Naive thymus-derived CD4-positive, alpha-beta T cell (primary cell): ENCODE measurements around the gene EIF4ENIF1. TPM values are rescaled to one million over a fixed set of nuclear protein-coding genes. Genes with fewer than 3 reads are reported as not detected.
A peak's percentile ranks its signal among the peaks of the same experiment; 100 is the strongest.
"Not testable (repeated sequence)": the region's sequence is repeated elsewhere in the genome, so short reads cannot be mapped to it uniquely, and the experiment has no call there.

ENCODE experiments used
- ATAC-seq: fragments of 150-1000 bp; cut with Tn5 transposase; 2 replicates; pipeline ENCODE4 v1.10.0; 2021; ENCODE audit warnings: mild to moderate bottlenecking, moderate library complexity
- CTCF ChIA-PET: fragments of 350-600 bp; sonication (Branson Sonifier 250); formaldehyde crosslinking; loops from one replicate; lab custom pipeline; 2021; ENCODE audit warnings: antibody characterized with exemption; lab: Charles Lee
- POLR2A ChIA-PET: fragments of 350-600 bp; sonication (Branson Sonifier 250); formaldehyde crosslinking; loops from one replicate; lab custom pipeline; 2021; ENCODE audit warnings: antibody characterized with exemption, inconsistent platforms; lab: Charles Lee
- DNase-seq, 9 donors: peaks; one replicate each; pipeline versions ENCODE4 v3.0.0 to v3.0.0-alpha.2; 2020 to 2022; ENCODE audit warnings: mixed read lengths in 1 of 9
- H3K27ac ChIP-seq: one replicate; pipeline ENCODE4 v1.7.0; 2013; ENCODE audit warnings: mild to moderate bottlenecking, low read depth, low read length, moderate library complexity
- H3K27me3 ChIP-seq, 2 donors: one replicate each; pipeline ENCODE4 v1.7.0; 2013; ENCODE audit warnings: low read length in 2 of 2, mild to moderate bottlenecking in 2 of 2, moderate library complexity in 2 of 2; ENCODE audit not compliant: control insufficient read depth in 2 of 2, insufficient read depth in 2 of 2
- H3K36me3 ChIP-seq, 3 experiments: 1 replicate in 2 of 3; 2 replicates in 1 of 3; pipeline ENCODE4 v1.7.0; 2013; ENCODE audit warnings: low read length in 3 of 3, mild to moderate bottlenecking in 3 of 3, moderate library complexity in 1 of 3; ENCODE audit not compliant: insufficient read depth in 3 of 3, control insufficient read depth in 2 of 3
- H3K4me1 ChIP-seq, 2 donors: one replicate each; pipeline ENCODE4 v1.7.0; 2013; ENCODE audit warnings: low read length in 2 of 2, mild to moderate bottlenecking in 2 of 2, moderate library complexity in 1 of 2; ENCODE audit not compliant: control insufficient read depth in 2 of 2, insufficient read depth in 2 of 2
- H3K4me3 ChIP-seq: 2 replicates; pipeline ENCODE4 v1.7.0; 2013; ENCODE audit warnings: mild to moderate bottlenecking, low read length
- H3K9me3 ChIP-seq, 3 experiments: 1 replicate in 2 of 3; 2 replicates in 1 of 3; pipeline ENCODE4 v1.7.0; 2013; ENCODE audit warnings: low read length in 3 of 3; ENCODE audit not compliant: control insufficient read depth in 2 of 3
- H3K27ac Mint-ChIP-seq, 9 donors: one replicate each; pipeline ENCODE4 v1.8.0; 2020 to 2022; ENCODE audit warnings: mixed read lengths in 9 of 9, mild to moderate bottlenecking in 8 of 9, moderate library complexity in 5 of 9, inconsistent platforms in 2 of 9
- H3K27me3 Mint-ChIP-seq, 5 donors: one replicate each; pipeline ENCODE4 v1.8.0; 2021 to 2022; ENCODE audit warnings: mixed read lengths in 5 of 5, mild to moderate bottlenecking in 1 of 5
- H3K36me3 Mint-ChIP-seq, 5 donors: one replicate each; pipeline ENCODE4 v1.8.0; 2020 to 2022; ENCODE audit warnings: mixed read lengths in 5 of 5, mild to moderate bottlenecking in 3 of 5, inconsistent platforms in 1 of 5
- H3K4me1 Mint-ChIP-seq, 7 donors: one replicate each; pipeline ENCODE4 v1.8.0; 2020 to 2022; ENCODE audit warnings: mixed read lengths in 7 of 7, mild to moderate bottlenecking in 3 of 7, inconsistent platforms in 1 of 7
- H3K4me3 Mint-ChIP-seq, 10 donors: one replicate each; pipeline ENCODE4 v1.8.0; 2020 to 2022; ENCODE audit warnings: mild to moderate bottlenecking in 10 of 10, mixed read lengths in 10 of 10, moderate library complexity in 6 of 10, inconsistent platforms in 2 of 10
- H3K9me3 Mint-ChIP-seq, 11 donors: one replicate each; pipeline ENCODE4 v1.8.0; 2020 to 2022; ENCODE audit warnings: mixed read lengths in 11 of 11, mild to moderate bottlenecking in 4 of 11, inconsistent platforms in 1 of 11, moderate library complexity in 1 of 11
- intact Hi-C, 2 donors: fragments of 100-400 bp; cut with micrococcal nuclease; formaldehyde crosslinking; loops; one replicate each; pipeline ENCODE4 v1.15.1; 2023
- polyA plus RNA-seq, 2 donors: library from polyadenylated mRNA; unstranded; fragments of 300-500 nt; fragmentation: Illumina TruSeq; gene quantifications; one replicate each; pipeline ENCODE4 v1.2.3, GENCODE V29; 2021
- total RNA-seq, 6 experiments: library from RNA in 5 of 6; stranded (reverse) in 5 of 6; gene quantifications; 1 replicate in 5 of 6; 2 replicates in 1 of 6; pipeline ENCODE4 v1.2.3 and lab custom pipeline; 2021 to 2026

EIF4ENIF1 gene
- total and polyA plus RNA-seq, 7 experiments from 2014 or later, result 12.8 to 46.5 (median 26.9) TPM

- no peaks in the 10 kb centered on the region for H3K9me3 ChIP-seq
- ChIA-PET CTCF (interaction anchor here (0.6 kb wide), 1 partner anchor 1413 kb away, joined by 4 read pairs; no protein-coding TSS in a partner anchor), POLR2A (interaction anchor here (0.6 kb wide), 1 partner anchor 72 kb away, joined by 4 read pairs; no protein-coding TSS in a partner anchor)
- intact Hi-C loops, result no loop called here
- no peaks in the 10 kb centered on the region for H3K4me1 ChIP-seq
- no peak overlapping the region for H3K4me3 ChIP-seq
- peaks cover 29 to 100% (median 45%) of the 10 kb centered on the region in 3 experiments for H3K36me3 ChIP-seq
- Mint-ChIP-seq H3K9me3 (no peaks in the 10 kb centered on the region), H3K4me3 (no peak overlapping the region), H3K27me3 (no peaks in the 10 kb centered on the region), H3K27ac (peak overlapping the region in 4 of 9 donors; percentile 28 to 55 (median 45)), H3K36me3 (peaks cover 8 to 60% (median 25%) of the 10 kb centered on the region in 5 donors), H3K4me1 (peaks cover 0 to 9% (median 0%) of the 10 kb centered on the region in 7 donors)
- no peak for ATAC-seq
- DNase-seq, result no peak
- no peaks in the 10 kb centered on the region for H3K27me3 ChIP-seq
- no peak overlapping the region for H3K27ac ChIP-seq
Measured at GRCh38 chr22:31436132-31436531, 53.5 kb downstream of the EIF4ENIF1 start.

GRCh38 chr22:31431950-31432349, 57.7 kb downstream of the EIF4ENIF1 start:
- Histone ChIP-seq H3K4me1 (no peaks in the 10 kb centered on the region), H3K27ac (no peak overlapping the region), H3K27me3 (no peaks in the 10 kb centered on the region), H3K9me3 (no peaks in the 10 kb centered on the region), H3K36me3 (peaks cover 20 to 97% (median 40%) of the 10 kb centered on the region in 3 experiments), H3K4me3 (no peak overlapping the region)
- Mint-ChIP-seq H3K27me3 (no peaks in the 10 kb centered on the region), H3K36me3 (peaks cover 8 to 54% (median 32%) of the 10 kb centered on the region in 5 donors), H3K9me3 (no peaks in the 10 kb centered on the region), H3K4me1 (peaks cover 0 to 8% (median 2%) of the 10 kb centered on the region in 7 donors), H3K4me3 (no peak overlapping the region), H3K27ac (no peak overlapping the region)
- CTCF ChIA-PET, result interaction anchor here (0.6 kb wide), 1 partner anchor 22 kb away, joined by 3 read pairs; no protein-coding TSS in a partner anchor
- no peak for DNase-seq
- intact Hi-C loops, result no loop called here
- POLR2A ChIA-PET, result no interaction called here
- no peak for ATAC-seq

GRCh38 chr22:31425331-31426050, 64.2 kb downstream of the EIF4ENIF1 start:
- no peak overlapping the region for H3K4me3 Mint-ChIP-seq
- no peaks in the 10 kb centered on the region for H3K9me3 Mint-ChIP-seq
- no peaks in the 10 kb centered on the region for H3K27me3 Mint-ChIP-seq
- CTCF ChIA-PET, result interaction anchor here (0.6 kb wide), 1 partner anchor 196 kb away, joined by 3 read pairs; no protein-coding TSS in a partner anchor
- Histone ChIP-seq H3K27ac (no peak overlapping the region), H3K9me3 (no peaks in the 10 kb centered on the region), H3K4me1 (no peaks in the 10 kb centered on the region), H3K27me3 (no peaks in the 10 kb centered on the region), H3K36me3 (peaks cover 23 to 90% (median 28%) of the 10 kb centered on the region in 3 experiments), H3K4me3 (no peak overlapping the region)
- no peak for ATAC-seq
- H3K36me3 Mint-ChIP-seq, result peaks cover 5 to 53% (median 31%) of the 10 kb centered on the region in 5 donors
- peaks cover 0 to 8% (median 2%) of the 10 kb centered on the region in 7 donors for H3K4me1 Mint-ChIP-seq
- POLR2A ChIA-PET, result no interaction called here
- DNase-seq, result no peak
- H3K27ac Mint-ChIP-seq, result peak overlapping the region in 2 of 9 donors; percentile 3 to 57
- intact Hi-C loops, result no loop called here

GRCh38 chr22:31402350-31402749, 87.3 kb downstream of the EIF4ENIF1 start:
- peaks cover 0 to 24% (median 22%) of the 10 kb centered on the region in 5 donors for H3K36me3 Mint-ChIP-seq
- intact Hi-C loops, ATAC-seq, H3K9me3 ChIP-seq, H3K27ac ChIP-seq, H3K9me3 Mint-ChIP-seq, CTCF ChIA-PET, DNase-seq, H3K4me3 ChIP-seq, H3K27me3 ChIP-seq, H3K27me3 Mint-ChIP-seq: not testable (repeated sequence)
- peaks cover 5 to 52% (median 37%) of the 10 kb centered on the region in 7 donors for H3K4me1 Mint-ChIP-seq
- Histone ChIP-seq H3K4me1 (peaks cover 10 to 15% of the 10 kb centered on the region in 2 donors), H3K36me3 (peaks cover 0 to 51% (median 9%) of the 10 kb centered on the region in 3 experiments)
- H3K27ac Mint-ChIP-seq, result peak overlapping the region in 3 of 9 donors; percentile 19 to 49 (median 26)
- peak overlapping the region in 1 of 10 donors; percentile 32 for H3K4me3 Mint-ChIP-seq
- POLR2A ChIA-PET, result interaction anchor here (0.6 to 1.0 kb wide), 2 partner anchors 15 to 275 kb away, joined by 4 read pairs; no protein-coding TSS in a partner anchor

GRCh38 chr22:31400023-31400397, 89.6 kb downstream of the EIF4ENIF1 start:
- peaks cover 5 to 35% (median 22%) of the 10 kb centered on the region in 7 donors for H3K4me1 Mint-ChIP-seq
- H3K4me3 ChIP-seq, result peak overlapping the region; percentile 88
- H3K27ac ChIP-seq, result peak overlapping the region; percentile 91
- DNase-seq, result no peak
- no peaks in the 10 kb centered on the region for H3K27me3 ChIP-seq
- H3K27me3 Mint-ChIP-seq, result no peaks in the 10 kb centered on the region
- H3K9me3 Mint-ChIP-seq, result no peaks in the 10 kb centered on the region
- peaks cover 10 to 15% of the 10 kb centered on the region in 2 donors for H3K4me1 ChIP-seq
- no peak for ATAC-seq
- intact Hi-C loops, result no loop called here
- H3K9me3 ChIP-seq, result no peaks in the 10 kb centered on the region
- H3K36me3 ChIP-seq, result peaks cover 0 to 28% (median 6%) of the 10 kb centered on the region in 3 experiments
- H3K27ac Mint-ChIP-seq, result peak overlapping the region; percentile 85 to 97 (median 94)
- POLR2A ChIA-PET, result interaction anchor here (0.5 to 2.9 kb wide), 11 partner anchors 53 to 262 kb away, joined by 3 to 42 read pairs (median 4); partner anchors contain the start of genes PATZ1, PIK3IP1, PISD and SFI1
- CTCF ChIA-PET, result no interaction called here
- peaks cover 0 to 16% (median 7%) of the 10 kb centered on the region in 5 donors for H3K36me3 Mint-ChIP-seq
- H3K4me3 Mint-ChIP-seq, result peak overlapping the region; percentile 92 to 99 (median 96)

GRCh38 chr22:31399211-31400022, 90.2 kb downstream of the EIF4ENIF1 start, which contains the start of gene DRG1:
TSS of gene DRG1 (plus strand) at chr22:31399604. CDS start at chr22:31399684, 80 bp downstream.
- ChIA-PET POLR2A (interaction anchor here (0.6 to 2.9 kb wide), 13 partner anchors 53 to 1846 kb away, joined by 3 to 42 read pairs (median 3); partner anchors contain the start of genes PATZ1, PIK3IP1, PISD and SFI1), CTCF (interaction anchor here (2.2 kb wide), 1 partner anchor 53 kb away, joined by 5 read pairs; the partner anchor contains the start of gene PATZ1)
- peak within 1 kb of the TSS; percentile 88 for H3K4me3 ChIP-seq
- peaks cover 5 to 35% (median 22%) of the 10 kb centered on the region in 7 donors for H3K4me1 Mint-ChIP-seq
- peaks cover 10 to 15% of the 10 kb centered on the region in 2 donors for H3K4me1 ChIP-seq
- no peaks in the 10 kb centered on the region for H3K9me3 Mint-ChIP-seq
- DNase-seq (peak; percentile 90 to 98 (median 93)), ATAC-seq (peak; percentile 99)
- peak within 1 kb of the TSS; percentile 91 for H3K27ac ChIP-seq
- peaks cover 0 to 16% (median 7%) of the 10 kb centered on the region in 5 donors for H3K36me3 Mint-ChIP-seq
- peak within 1 kb of the TSS; percentile 85 to 97 (median 94) for H3K27ac Mint-ChIP-seq
- peak within 1 kb of the TSS; percentile 92 to 99 (median 96) for H3K4me3 Mint-ChIP-seq
- no peaks in the 10 kb centered on the region for H3K27me3 Mint-ChIP-seq
- H3K27me3 ChIP-seq, result no peaks in the 10 kb centered on the region
- intact Hi-C loops, result loop anchor here (1.0 to 5.0 kb wide), 16 partner anchors 52 to 545 kb away; partner anchors contain the start of genes LIMK2 (in 2 of the 2), PIK3IP1 (in 2 of the 2), SFI1 (in 2 of the 2) and DEPDC5 (in 1 of the 2)
- H3K36me3 ChIP-seq, result peaks cover 0 to 25% (median 6%) of the 10 kb centered on the region in 3 experiments
- H3K9me3 ChIP-seq, result no peaks in the 10 kb centered on the region
